ENCODE results near the gene TIAM1.

Gene TIAM1

GRCh38 chr21:31265366-31266013 is 78.6 kb downstream of the TIAM1 start:
- no peak overlapping the region for H3K9ac ChIP-seq (ENCODE audit: low read depth, low read length)
- H3K9me3 ChIP-seq (ENCODE audit: insufficient read depth, low read length, severe bottlenecking): no peaks in the 10 kb centered on the region
- ATAC-seq (ENCODE audit: insufficient read depth, low read depth): peak; percentile 70
- no peak overlapping the region for H3K27ac ChIP-seq (ENCODE audit: low read length)
- no peak overlapping the region for H3K4me3 ChIP-seq (ENCODE audit: low read depth in 1 of 2, low read length in 2 of 2)
- no peak overlapping the region; the same call in 1 of the 2 replicates for H3K4me2 ChIP-seq (ENCODE audit: insufficient read depth, low read length)
- H3K4me1 ChIP-seq (ENCODE audit: insufficient read depth, low read length): peaks cover 16% of the 10 kb centered on the region
- peak; percentile 13 for DNase-seq
- H2AFZ ChIP-seq (ENCODE audit: low read depth, low read length): no peak overlapping the region
- peaks cover 7% of the 10 kb centered on the region; the same call in 1 of the 2 replicates for H3K36me3 ChIP-seq (ENCODE audit: insufficient read depth, low read length)
- H3K79me2 ChIP-seq (ENCODE audit: insufficient read depth, low read length): no peaks in the 10 kb centered on the region
- H4K20me1 ChIP-seq (ENCODE audit: insufficient read depth, low read length): no peaks in the 10 kb centered on the region
- H3K27me3 ChIP-seq (ENCODE audit: insufficient read depth, low read length, poor library complexity): no peaks in the 10 kb centered on the region
- no peak for TF ChIP-seq CTCF (IDR thresholded peaks at IDR 0.05; ENCODE audit: borderline replicate concordance, extremely low read depth, low read length, poor library complexity, severe bottlenecking)
- no peak for TF ChIP-seq EZH2 (IDR thresholded peaks at IDR 0.05; ENCODE audit: borderline replicate concordance, low read depth, low read length, severe bottlenecking)

DNA sequence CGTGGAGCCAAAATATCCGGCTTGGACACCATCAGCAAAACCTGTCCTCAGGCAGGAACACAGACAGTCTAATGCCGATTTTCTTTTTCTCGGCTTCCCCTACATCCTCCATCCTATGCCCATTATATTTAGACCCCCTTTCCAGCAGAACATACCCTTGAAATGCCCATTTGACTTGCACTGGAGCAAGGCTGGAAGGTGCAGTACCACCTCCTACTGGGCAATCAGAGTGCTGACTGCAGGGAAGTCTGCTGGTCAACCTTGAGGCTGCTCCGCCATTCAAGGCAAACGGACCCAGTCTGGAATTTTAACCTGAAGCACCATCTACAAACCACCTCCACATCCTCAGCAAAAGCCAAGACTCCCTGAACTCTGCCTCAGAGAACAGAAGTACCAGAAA is 79.5 kb downstream of the TIAM1 start:
- Histone ChIP-seq H3K9me3 (ENCODE audit: insufficient read depth, low read length, severe bottlenecking) (no peaks in the 10 kb centered on the region), H3K4me1 (ENCODE audit: insufficient read depth, low read length) (peaks cover 16% of the 10 kb centered on the region), H4K20me1 (ENCODE audit: insufficient read depth, low read length) (no peaks in the 10 kb centered on the region), H2AFZ (ENCODE audit: low read depth, low read length) (no peak overlapping the region), H3K4me2 (ENCODE audit: insufficient read depth, low read length) (no peak overlapping the region), H3K4me3 (ENCODE audit: low read depth in 1 of 2, low read length in 2 of 2) (no peak overlapping the region), H3K27ac (ENCODE audit: low read length) (no peak overlapping the region), H3K9ac (ENCODE audit: low read depth, low read length) (no peak overlapping the region), H3K27me3 (ENCODE audit: insufficient read depth, low read length, poor library complexity) (no peaks in the 10 kb centered on the region), H3K79me2 (ENCODE audit: insufficient read depth, low read length) (no peaks in the 10 kb centered on the region), H3K36me3 (ENCODE audit: insufficient read depth, low read length) (peaks cover 7% of the 10 kb centered on the region; the same call in 1 of the 2 replicates)
- TF ChIP-seq CTCF (IDR thresholded peaks at IDR 0.05; ENCODE audit: borderline replicate concordance, extremely low read depth, low read length, poor library complexity, severe bottlenecking): peak; percentile 18
- no peak for TF ChIP-seq EZH2 (IDR thresholded peaks at IDR 0.05; ENCODE audit: borderline replicate concordance, low read depth, low read length, severe bottlenecking)
- DNase-seq: no peak
- no peak for ATAC-seq (ENCODE audit: insufficient read depth, low read depth)

GRCh38 chr21:31262728-31263127 is 81.3 kb downstream of the TIAM1 start:
- no peaks in the 10 kb centered on the region for H3K27me3 ChIP-seq (ENCODE audit: insufficient read depth, low read length, poor library complexity)
- no peaks in the 10 kb centered on the region for H3K9me3 ChIP-seq (ENCODE audit: insufficient read depth, low read length, severe bottlenecking)
- H3K36me3 ChIP-seq (ENCODE audit: insufficient read depth, low read length): peaks cover 7% of the 10 kb centered on the region; the same call in 1 of the 2 replicates
- ATAC-seq (ENCODE audit: insufficient read depth, low read depth) (no peak), DNase-seq (no peak)
- peaks cover 16% of the 10 kb centered on the region for H3K4me1 ChIP-seq (ENCODE audit: insufficient read depth, low read length)
- H3K79me2 ChIP-seq (ENCODE audit: insufficient read depth, low read length): no peaks in the 10 kb centered on the region
- H3K4me3 ChIP-seq (ENCODE audit: low read depth in 1 of 2, low read length in 2 of 2): no peak overlapping the region
- no peak overlapping the region for H3K9ac ChIP-seq (ENCODE audit: low read depth, low read length)
- no peaks in the 10 kb centered on the region for H4K20me1 ChIP-seq (ENCODE audit: insufficient read depth, low read length)
- H2AFZ ChIP-seq (ENCODE audit: low read depth, low read length): no peak overlapping the region
- H3K4me2 ChIP-seq (ENCODE audit: insufficient read depth, low read length): no peak overlapping the region
- no peak overlapping the region for H3K27ac ChIP-seq (ENCODE audit: low read length)
- TF ChIP-seq CTCF (IDR thresholded peaks at IDR 0.05; ENCODE audit: borderline replicate concordance, extremely low read depth, low read length, poor library complexity, severe bottlenecking) (no peak), EZH2 (IDR thresholded peaks at IDR 0.05; ENCODE audit: borderline replicate concordance, low read depth, low read length, severe bottlenecking) (no peak)

Measured in DND-41 (cell line).